Measurements from ENCODE around the gene MOB3B.
"Not testable (repeated sequence)": the region's sequence is repeated elsewhere in the genome, so short reads cannot be mapped to it uniquely, and the experiment has no call there.

Gene MOB3B

DNA sequence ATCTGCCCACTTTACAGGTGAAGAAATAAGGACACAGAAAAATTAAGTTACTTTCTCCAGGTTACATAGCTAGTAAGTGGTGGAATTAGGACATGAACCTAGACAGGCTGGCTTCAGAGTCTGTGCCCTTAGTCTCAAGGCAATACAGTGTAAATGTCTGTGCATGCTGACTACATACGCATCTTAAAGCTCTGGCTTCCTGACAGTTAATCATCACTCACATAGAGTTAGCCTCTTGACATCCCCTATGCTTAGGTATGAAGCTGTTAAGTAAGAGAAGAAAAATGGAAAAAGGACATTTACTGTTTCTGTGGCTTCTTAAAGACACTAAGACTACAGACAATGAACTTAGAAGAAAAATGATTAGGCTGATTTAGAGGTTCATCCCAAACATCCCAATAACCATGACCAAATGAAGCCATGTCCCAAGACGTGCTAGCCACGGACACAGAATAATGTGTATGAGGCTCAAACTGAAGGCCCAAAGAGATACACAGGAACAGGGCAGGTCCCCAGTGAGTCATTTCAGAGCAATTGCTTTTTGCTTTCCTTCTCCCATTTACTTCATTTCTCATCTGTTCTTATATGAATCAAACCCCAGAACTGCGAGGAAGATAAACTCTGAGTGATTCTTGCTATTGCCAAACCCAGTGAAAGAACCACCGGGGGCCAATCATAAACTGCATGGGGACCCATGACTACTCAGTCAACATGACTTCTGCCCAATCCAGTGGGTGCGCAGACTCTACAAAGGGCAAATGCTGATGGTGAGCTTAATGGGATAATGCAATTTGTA, 105.5 kb downstream of the MOB3B start:
- DNase-seq (ENCODE audit: low read depth) = no peak

DNA sequence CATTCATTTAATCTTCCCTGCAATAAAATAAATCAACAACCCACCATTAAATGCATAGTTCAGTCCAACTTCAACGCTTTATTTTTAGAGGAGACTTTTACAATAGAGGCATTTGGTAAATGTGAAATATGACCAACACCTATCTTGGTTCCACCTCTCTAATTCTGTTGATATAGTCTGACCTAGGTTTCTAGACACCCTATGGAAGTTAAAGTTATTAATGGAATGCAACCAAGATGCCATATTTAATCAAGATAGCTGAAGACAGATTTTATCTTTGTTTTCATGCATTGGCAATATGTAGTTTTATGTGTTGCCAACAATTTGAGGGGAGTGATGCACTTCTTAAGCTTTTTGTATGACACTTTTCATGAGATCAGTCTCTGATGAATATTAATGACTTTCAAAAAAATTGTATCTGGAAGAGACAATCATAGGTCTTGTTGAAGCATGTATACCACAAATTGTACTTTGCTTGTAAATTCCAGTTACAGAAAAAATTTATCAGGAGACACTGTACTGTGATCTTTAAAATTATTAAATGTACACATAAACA, 107.3 kb downstream of the MOB3B start:
- DNase-seq (ENCODE audit: low read depth) = no peak

DNA sequence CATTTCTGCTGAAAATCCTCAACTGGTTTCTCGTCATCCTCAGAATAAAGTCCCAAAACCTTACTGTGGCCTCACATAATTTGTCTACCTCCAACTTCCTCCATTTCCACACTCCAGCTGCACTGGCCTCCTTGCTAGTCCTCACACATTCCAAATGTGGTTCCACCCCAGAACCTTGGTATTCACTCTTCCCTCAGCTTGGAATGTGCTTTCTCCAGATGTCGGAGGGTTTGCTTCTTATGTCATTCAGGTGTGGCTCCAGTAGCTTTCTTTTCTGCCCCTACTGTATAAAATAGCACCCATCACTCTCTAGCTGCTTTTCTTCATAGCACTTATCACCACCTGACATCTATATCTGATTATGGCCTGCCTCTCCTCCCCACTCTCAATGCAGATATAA, 108.0 kb downstream of the MOB3B start:
- no peak for DNase-seq (ENCODE audit: low read depth)

DNA sequence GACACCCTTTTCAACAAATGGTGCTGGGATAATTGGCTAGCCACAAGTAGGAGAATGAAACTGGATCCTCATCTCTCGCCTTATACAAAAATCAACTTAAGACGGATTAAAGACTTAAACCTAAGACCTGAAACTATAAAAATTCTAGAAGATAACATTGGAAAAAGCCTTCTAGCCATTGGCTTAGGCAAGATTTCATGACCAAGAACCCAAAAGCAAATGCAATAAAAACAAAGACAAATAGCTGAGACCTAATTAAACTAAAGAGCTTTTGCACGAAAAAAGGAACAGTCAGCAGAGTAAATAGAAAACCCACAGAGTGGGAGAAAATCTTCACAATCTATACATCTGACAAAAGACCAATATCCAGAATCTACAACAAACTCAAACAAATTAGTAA, 110.1 kb downstream of the MOB3B start:
- not testable (repeated sequence) for DNase-seq (ENCODE audit: low read depth)

DNA sequence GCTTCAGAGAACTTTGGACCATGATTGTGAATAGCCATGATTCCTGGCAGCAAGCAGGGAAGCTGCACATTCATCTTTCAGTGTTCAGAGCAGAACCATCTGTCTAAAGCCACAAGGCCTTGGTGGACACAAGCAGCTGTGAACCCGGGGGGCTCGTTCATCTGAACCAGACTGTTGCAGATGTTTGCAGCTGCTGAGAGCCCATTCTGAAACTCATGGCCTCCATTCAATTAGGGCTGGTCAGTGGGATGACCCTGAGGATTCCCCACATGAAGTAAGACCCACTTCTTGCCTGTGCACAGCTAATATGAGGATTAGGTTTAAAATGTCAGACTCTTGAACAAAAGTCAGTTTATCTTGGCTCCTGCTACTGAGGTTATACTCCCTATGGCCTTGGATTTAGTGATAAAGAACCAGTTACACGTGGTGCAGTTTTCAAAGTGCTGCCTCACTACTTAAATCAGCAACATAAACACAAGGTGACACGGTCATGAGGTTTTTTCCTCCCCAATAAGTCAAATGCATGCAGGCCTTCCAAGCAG, 115.3 kb downstream of the MOB3B start:
- no peak for DNase-seq (ENCODE audit: low read depth)

DNA sequence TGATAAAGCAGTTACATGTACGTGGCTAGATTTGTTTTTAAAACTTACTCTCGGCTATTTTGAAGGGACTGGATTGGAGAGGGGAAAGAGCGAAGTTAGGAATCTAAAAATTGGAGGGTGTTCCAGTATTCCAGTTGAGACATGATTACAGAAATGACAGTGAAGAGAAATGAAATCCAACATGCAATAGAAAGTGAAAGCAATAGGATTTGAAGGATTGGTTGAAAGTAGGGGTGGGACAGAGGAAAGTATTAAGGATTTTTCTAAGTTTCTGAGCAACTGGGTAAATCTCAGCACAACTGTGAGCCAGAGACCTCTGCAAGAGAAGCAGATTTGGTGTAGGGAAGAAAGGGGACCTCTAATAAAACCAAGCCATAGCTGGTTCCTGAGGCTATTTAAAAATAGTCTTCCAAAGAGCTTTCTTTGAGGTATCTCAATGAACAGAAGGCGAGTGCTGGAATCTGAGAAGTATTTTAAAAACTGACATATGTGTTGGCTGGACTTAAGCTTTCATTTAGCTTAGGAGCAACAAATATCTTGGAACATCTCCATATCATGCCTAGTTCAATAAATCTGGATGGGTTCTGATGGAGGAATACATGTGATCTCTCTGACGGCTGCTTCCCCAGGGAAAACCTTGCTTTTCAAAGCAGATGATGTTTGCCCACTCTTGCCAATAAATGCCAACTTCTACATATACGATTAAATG, 115.9 kb downstream of the MOB3B start:
- DNase-seq (ENCODE audit: low read depth) = no peak

DNA sequence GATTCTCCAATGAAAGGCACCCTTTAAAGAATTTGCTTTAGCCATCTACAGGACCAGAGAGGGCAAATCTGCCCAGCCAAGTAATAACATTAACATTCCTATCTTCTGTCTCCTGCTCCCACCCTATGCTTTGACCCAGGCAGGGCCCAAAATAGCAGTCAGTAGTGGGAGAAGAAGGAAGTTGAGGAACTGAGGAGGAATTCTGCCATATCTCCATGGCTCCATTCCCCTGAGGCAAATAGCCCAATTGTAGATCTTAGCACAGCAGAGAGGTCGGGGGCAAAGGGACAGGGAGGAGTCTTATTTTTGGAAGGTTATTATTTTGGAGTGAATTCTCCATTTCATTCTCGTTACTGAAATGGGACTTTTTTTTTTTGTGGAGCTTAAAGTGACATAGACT, 116.7 kb downstream of the MOB3B start:
- DNase-seq (ENCODE audit: low read depth) = no peak

DNA sequence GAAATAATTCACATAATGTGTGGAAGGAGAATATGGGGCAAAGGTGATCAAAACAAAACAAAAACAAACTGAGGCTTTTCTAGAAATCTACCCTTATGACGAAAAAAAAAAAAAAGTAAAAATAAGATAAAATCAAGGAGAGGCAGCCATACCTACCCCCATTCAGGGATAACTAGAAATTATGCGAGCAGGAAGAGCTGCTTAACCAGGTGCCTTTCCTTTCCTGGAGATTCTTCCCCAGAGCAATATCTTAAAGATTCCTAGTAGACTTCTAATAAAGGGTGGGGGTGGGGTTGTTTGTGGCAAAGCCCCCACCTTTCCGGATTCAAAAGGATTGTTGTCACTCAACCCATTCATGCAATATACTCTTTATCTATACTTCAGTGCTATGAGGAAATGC, 117.5 kb downstream of the MOB3B start:
- no peak for DNase-seq (ENCODE audit: low read depth)

DNA sequence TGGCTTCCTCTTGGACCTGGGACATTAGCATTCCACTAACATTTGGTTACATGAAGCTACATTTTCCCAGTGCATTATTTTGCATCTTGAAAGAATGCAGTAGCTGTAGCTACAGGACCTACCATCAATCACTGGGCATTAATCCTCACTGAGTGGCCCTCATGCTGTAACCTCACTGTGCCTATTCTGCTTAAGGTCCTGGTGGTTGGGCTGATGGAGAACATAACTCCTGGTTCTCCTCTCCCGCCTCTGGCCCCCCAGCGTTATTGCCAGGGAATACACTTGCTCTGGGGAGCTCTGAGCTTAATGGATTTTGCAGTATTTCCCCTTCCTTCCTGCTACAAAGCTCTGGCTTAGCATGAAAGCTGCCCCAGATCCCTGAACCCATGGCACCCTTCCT, 121.1 kb downstream of the MOB3B start:
- no peak for DNase-seq (ENCODE audit: low read depth)

DNA sequence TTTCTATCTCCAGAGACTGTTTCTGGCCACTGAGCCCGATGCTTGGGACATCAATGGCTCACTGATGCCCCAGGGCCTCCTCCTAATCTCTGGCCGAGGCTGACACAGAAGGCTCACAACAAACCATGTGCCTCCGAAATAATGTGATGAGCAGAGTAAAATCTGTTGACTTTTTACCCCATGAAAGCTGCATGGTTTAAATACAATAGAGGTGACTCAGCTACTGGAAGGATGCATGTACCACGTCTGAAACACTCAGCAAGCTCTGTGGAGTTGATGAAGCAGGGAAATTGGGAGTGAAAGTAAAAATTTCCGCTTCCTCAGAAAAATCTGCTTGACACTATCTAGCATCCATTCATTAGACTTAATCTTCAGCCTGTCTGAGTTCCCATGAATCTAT, 121.6 kb downstream of the MOB3B start:
- no peak for DNase-seq (ENCODE audit: low read depth)

DNA sequence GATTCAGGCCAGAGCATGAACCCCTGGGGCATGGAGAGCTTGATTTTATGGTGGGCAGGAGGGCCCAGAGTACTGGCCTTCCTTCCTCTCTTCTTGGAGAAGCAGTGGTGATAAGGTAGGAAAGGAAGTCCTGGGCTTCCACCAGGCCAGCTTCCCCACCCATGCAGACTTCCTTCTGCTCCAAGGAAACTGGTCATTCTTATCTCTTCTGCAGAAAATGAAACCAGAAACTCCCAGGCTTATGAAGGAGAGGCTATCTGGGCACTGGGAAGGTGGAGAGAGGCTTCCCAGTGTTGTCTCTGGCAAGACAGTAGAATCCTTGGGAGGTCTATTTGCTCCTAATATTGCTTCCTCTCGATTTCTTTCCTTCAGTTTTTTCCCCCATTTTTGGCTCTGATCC, 122.1 kb downstream of the MOB3B start:
- no peak for DNase-seq (ENCODE audit: low read depth)

DNA sequence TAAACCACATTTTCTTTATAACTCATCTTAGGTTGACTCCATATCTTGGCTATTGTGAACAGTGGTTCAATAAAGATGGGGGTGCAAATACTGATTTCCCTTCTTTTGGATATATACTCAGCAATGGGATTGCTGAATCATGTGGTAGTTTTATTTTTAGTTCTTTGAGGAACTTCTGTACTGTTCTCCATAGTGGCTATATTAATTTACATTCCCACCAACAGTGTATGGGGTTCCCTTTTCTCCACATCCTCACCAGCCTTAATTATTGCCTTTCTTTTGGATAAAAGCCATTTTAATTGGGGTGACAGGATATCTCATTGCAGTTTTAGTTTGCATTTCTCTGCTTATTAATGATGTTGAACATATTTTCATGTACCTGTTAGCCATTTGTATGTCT, 125.0 kb downstream of the MOB3B start:
- DNase-seq (ENCODE audit: low read depth) = no peak

DNA sequence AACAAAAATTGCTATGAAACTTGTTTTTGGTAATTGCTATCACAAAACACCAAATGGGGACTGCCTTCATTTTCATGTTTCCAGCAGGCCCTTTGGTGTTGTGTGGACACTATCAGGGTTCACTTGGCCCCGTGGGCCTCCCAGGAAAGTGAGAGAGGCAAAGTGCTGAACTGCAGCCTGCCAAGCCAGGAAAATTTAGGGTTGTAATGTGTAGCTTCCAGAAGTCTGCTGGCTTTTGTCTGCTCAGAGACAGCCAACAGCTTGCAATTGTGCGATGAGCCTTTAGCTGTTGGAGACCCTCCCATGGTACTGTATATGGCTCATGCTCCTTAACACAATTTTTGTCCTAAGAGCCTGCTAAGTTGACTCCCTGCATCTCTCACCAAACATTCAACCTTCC, 127.0 kb downstream of the MOB3B start:
- no peak for DNase-seq (ENCODE audit: low read depth)

DNA sequence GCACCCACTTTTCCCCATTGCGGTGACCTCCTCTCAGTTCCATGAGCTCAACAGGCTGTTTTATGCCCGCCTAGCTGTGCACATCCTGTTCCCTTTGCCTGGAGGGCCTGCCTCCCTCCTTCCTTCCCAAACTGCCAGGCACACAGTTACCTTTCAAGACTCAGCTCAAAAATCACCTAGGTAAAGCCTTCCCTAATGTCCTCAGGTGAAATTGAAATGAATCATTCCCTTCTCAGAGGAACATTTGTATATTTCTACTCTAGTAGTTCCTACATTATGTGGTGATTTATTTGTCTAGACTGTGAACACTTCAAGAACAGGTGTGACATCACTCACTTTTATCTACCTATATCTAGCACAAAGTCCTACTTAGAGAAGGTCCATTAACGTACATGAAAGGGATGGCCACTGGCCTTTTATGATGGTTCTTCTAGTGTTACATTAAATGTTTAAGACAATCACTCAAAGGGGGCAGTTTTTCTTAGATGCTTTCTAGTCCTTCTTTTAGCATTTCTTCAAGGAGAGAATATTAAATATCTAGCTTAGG, 129.2 kb downstream of the MOB3B start:
- DNase-seq (ENCODE audit: low read depth) = no peak

DNA sequence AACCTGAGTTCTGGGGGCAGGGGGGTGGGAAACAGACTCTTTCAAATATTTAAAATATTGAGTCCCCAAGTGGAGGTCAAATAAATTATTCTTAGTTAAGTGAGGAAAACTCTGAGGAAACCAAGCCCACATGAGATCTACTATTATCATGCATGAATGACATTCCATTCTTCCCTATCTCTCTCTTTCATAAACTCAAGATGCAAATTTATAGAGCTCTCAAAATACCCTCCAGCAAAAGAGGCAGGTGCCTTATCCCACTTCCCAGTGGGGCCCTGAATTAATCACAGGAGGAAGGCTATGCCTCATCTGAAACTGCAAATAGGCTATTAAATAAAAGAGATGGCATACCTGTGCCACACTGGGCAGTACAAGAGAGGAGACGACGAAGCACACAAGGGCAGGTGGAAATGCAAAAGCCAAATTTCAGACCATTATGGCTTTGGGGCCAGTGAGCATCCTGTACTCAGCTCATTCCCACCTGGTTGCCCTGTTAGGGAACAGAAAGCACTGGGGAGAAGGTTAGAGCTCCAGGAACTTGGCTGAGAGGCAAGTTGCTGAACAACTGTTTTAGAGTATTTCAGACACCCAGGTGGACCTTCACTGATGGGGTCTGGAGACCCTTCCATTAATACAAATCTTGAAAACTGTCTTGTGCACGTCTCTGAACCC, 130.5 kb downstream of the MOB3B start:
- DNase-seq (ENCODE audit: low read depth) = no peak

DNA sequence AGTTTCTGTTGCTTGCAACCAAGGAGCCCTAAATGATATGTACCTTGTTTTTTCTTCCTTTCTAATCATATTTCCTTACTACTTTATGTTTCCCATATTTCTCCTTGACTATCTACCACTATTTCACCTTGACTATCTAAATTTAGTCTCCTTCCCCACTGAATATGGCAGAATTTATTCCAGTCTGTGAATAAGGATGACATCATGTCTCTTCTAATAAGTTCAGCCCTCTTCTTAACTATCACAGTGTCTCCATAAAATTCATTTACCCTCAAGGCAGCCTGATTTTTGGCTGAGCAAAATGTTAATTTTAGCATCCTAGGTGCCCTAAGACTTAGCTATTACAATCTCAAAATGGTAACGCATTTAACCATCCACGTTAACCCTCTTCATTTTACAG, 133.1 kb downstream of the MOB3B start:
- no peak for DNase-seq (ENCODE audit: low read depth)

DNA sequence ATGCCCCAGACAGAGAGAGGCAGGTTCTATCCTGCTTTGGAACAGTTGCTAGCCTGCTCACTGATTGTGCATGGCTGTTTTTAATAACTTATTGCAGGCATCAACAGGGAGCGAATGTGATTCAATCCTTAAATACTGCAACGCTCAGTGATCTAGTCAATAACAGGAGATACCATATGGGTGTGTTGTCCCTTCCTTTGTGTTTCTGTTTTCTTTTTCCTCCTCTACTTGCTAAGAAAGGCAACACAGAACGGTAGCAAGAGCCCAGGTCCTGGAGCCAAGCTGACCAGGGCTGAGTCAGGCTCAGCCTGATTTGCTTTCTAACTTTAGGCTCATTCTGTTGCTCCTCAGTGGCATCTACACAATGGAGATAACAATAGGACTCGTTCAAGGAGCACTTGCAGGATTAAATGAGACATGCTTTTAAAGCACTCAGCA, 134.1 kb downstream of the MOB3B start:
- no peak for DNase-seq (ENCODE audit: low read depth)

DNA sequence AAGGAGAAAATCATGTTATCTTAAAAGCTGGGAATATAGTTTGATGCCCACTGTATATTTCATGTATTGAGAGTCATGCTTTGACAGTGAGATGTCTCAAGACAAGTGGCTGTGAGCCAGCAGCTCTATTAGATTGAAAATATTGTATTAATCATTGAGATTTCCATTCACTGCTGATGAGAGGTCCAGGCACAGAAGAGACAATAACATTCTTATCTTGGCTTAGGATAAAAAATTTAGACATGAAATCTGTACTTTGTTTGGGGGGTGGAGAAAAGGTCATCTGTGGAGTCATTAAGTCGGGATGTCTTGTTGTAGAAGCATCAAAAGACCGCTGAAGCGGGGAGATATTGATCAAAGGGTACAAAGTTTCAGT, 134.8 kb downstream of the MOB3B start:
- DNase-seq (ENCODE audit: low read depth) = no peak

DNA sequence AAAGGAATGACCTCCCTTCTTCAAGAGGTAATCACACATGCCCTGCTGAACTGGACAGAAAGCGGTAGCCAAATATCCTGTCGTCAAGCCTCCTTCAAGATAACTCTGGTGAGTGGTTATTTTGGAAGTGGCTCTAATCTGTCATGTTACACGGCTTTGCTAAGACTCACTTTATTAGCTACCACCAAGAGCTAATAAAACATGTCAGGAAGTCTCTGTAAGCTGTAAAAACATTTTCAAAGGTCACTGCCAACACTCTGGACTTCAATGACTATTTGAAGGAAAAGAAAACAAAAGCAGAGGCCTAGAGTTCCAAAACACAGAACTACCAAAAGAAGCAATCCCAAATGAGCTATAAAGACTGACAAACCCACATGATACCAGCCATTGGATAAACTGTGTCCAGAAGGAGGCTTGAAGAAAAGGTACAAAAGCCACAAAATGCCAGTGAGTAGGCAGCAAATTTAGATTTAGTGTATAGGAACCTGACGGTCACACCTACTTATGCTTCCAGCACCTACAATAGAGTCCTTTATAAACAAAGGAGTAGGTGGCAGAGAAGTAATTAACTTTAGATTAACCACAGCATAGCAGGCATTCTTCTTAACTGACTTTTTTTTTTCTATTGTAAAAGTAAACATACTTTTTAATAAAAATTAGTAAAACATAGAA, 135.3 kb downstream of the MOB3B start:
- no peak for DNase-seq (ENCODE audit: low read depth)

DNA sequence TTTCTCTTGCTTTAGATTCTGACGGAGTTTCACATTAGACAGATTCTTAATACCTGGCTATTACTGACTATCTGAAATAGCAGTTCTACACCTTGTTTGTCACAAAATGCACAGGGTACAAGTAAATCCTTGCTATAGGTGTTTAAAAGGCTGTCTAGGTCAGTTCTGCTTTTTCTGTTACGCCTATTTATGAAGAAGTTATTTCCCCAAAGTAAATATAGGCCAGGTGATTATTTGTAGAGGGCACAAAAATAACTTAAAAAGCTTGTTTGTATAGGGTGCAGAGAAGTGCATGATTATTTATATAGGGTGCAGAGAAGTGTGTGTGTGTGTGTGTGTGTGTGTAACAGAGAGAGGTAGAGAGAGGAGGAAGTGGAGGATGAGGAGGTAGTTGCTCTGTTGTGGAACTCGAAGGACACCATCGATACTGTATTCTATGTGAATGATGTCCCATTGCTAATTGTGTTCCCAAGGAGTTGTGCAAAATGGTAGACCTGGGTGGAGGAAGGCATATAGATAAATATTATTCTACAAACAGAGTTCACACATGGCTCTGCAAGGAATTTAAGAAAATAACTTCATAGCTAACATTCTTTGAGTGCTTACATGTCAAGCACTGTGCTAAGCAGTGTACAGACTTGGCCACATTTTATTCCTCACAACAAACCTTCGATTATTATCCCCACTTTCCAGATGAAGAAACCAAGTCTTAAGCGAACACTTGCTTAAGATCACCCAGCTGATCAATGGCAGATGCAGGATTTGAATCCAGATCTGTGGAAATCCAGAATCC, 136.4 kb downstream of the MOB3B start:
- DNase-seq (ENCODE audit: low read depth) = no peak

DNA sequence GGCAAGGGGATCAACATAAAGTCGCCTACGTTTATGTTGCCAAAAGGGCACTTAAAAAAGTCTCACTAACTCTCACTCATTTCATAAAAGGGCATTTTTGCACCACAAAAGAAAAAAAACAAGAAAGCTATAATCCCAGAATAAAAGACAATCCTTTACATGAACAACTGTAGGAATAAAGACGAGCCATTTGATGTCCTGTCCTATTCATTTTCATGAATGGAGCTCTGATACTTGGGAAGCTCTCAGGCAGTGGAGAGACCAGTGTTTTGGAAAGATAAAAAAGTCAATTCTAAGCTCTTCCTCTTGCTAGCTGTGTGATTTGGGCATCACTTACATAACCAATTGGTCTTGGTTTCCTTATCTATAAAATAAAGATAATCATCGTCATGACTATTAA, 137.2 kb downstream of the MOB3B start:
- DNase-seq (ENCODE audit: low read depth) = no peak

Measured in activated T-cell treated with anti-CD3 and anti-CD28 coated beads for 1 hour (primary cell).